Prostate gland (tissue), 2 donors: ENCODE data around the gene NAPG. TPM values are rescaled to one million over a fixed set of nuclear protein-coding genes. Genes with fewer than 3 reads are reported as not detected.

Experiments used
- DNase-seq: peaks from one replicate; pipeline ENCODE4 v3.0.0-alpha.2; 2019; ENCODE audit warnings: low spot score
- H3K27ac ChIP-seq, 2 donors: fragments of 200-600 bp; sonication (generic); 2 replicates each; pipeline ENCODE4 v1.5.1; 2017 to 2019
- H3K27me3 ChIP-seq: fragments of 200-600 bp; sonication (generic); replicated peaks from 2 replicates; pipeline ENCODE4 v1.5.1; 2019; ENCODE audit not compliant: insufficient read depth
- H3K36me3 ChIP-seq, 2 donors: fragments of 200-600 bp; sonication (generic); 1 replicate in 1 of 2; 2 replicates in 1 of 2; pipeline versions ENCODE4 v1.5.1 to v1.8.1; 2017 to 2019
- H3K4me1 ChIP-seq: fragments of 200-600 bp; sonication (generic); replicated peaks from 2 replicates; pipeline ENCODE4 v1.5.1; 2019
- H3K4me3 ChIP-seq, 2 donors: fragments of 200-600 bp; sonication (generic); 2 replicates each; pipeline ENCODE4 v1.5.1; 2017 to 2019
- H3K9me3 ChIP-seq: fragments of 200-600 bp; sonication (generic); 2 replicates; pipeline ENCODE4 v1.5.1; 2017
- CTCF ChIP-seq, 4 experiments: fragments of 200-600 bp in 2 of 4; fragments of 450-650 bp in 2 of 4; sonication (generic) in 2 of 4; IDR thresholded peaks; 1 replicate in 3 of 4; 2 replicates in 1 of 4; pipeline ENCODE4 v1.5.1; 2016 to 2019; ENCODE audit warnings: antibody characterized with exemption in 4 of 4, mild to moderate bottlenecking in 2 of 4, moderate library complexity in 2 of 4
- POLR2A ChIP-seq: fragments of 450-650 bp; IDR thresholded peaks from one replicate; pipeline ENCODE4 v1.6.1; 2016; ENCODE audit warnings: antibody characterized with exemption, mild to moderate bottlenecking
- POLR2AphosphoS5 ChIP-seq: sonication (generic); formaldehyde crosslinking; IDR thresholded peaks from one replicate; pipeline ENCODE4 v1.6.1; 2017; ENCODE audit warnings: antibody characterized with exemption
- WGBS: methylation state at CpG from one replicate; pipeline ENCODE4 v1.1.5; 2018; 5-methylcytosine and 5-hydroxymethylcytosine counted together
- intact Hi-C: fragments of 100-400 bp; cut with DNase I; formaldehyde crosslinking; loops from one replicate; pipeline ENCODE4 v1.14.2; 2022
- total RNA-seq, 2 donors: library from RNA; depleted of rRNA; stranded (reverse); fragments of >200 nt; gene quantifications; one replicate each; pipeline ENCODE4 v1.1.0, GENCODE V29; 2016

The NAPG gene
- total RNA-seq, 2 donors from 2014 or later = 23.2 to 47.5 TPM

- no peak for DNase-seq
- H3K36me3 ChIP-seq = no peaks in the 10 kb centered on the region
- H3K4me1 ChIP-seq = no peaks in the 10 kb centered on the region
- WGBS = 74% methylated on average over 12 of the region's 12 CpGs
- H3K4me3 ChIP-seq = no peak overlapping the region
- intact Hi-C loops = no loop called here
- H3K27me3 ChIP-seq = no peaks in the 10 kb centered on the region
- H3K27ac ChIP-seq = no peak overlapping the region
- TF ChIP-seq CTCF (IDR thresholded peaks at IDR 0.05) = no peak
- no peak for TF ChIP-seq POLR2A
- no peak for TF ChIP-seq POLR2AphosphoS5
- H3K9me3 ChIP-seq = no peaks in the 10 kb centered on the region
Observed at GRCh38 chr18:10579079-10579867, 53.4 kb downstream of the NAPG start.

GRCh38 chr18:10580215-10580614, 54.4 kb downstream of the NAPG start:
- intact Hi-C loops = no loop called here
- no peak for DNase-seq
- WGBS = 95% methylated on average over 4 of the region's 4 CpGs
- no peak for TF ChIP-seq POLR2A
- no peak for TF ChIP-seq POLR2AphosphoS5
- TF ChIP-seq CTCF (IDR thresholded peaks at IDR 0.05) = no peak
- Histone ChIP-seq H3K27ac (no peak overlapping the region), H3K4me3 (no peak overlapping the region), H3K9me3 (no peaks in the 10 kb centered on the region), H3K4me1 (no peaks in the 10 kb centered on the region), H3K27me3 (no peaks in the 10 kb centered on the region), H3K36me3 (no peaks in the 10 kb centered on the region)

GRCh38 chr18:10585260-10585659, 59.4 kb downstream of the NAPG start:
- Histone ChIP-seq H3K4me1 (no peaks in the 10 kb centered on the region), H3K9me3 (no peaks in the 10 kb centered on the region), H3K36me3 (no peaks in the 10 kb centered on the region), H3K27ac (no peak overlapping the region), H3K27me3 (no peaks in the 10 kb centered on the region), H3K4me3 (no peak overlapping the region)
- TF ChIP-seq POLR2AphosphoS5 (no peak), POLR2A (no peak), CTCF (IDR thresholded peaks at IDR 0.05) (no peak)
- no peak for DNase-seq
- intact Hi-C loops = no loop called here
- WGBS = 73% methylated on average over 1 of the region's 1 CpG

GRCh38 chr18:10588975-10589374, 63.1 kb downstream of the NAPG start:
- Histone ChIP-seq H3K4me1 (no peaks in the 10 kb centered on the region), H3K9me3 (no peaks in the 10 kb centered on the region), H3K27me3 (no peaks in the 10 kb centered on the region), H3K27ac (no peak overlapping the region), H3K4me3 (no peak overlapping the region), H3K36me3 (no peaks in the 10 kb centered on the region)
- TF ChIP-seq CTCF (IDR thresholded peaks at IDR 0.05) = no peak
- TF ChIP-seq POLR2A = no peak
- no peak for TF ChIP-seq POLR2AphosphoS5
- WGBS = 81% methylated on average over 30 of the region's 30 CpGs
- intact Hi-C loops = no loop called here
- DNase-seq = no peak

- TF ChIP-seq POLR2A (no peak), CTCF (IDR thresholded peaks at IDR 0.05) (no peak), POLR2AphosphoS5 (no peak)
- Histone ChIP-seq H3K9me3 (no peaks in the 10 kb centered on the region), H3K36me3 (no peaks in the 10 kb centered on the region), H3K27me3 (no peaks in the 10 kb centered on the region), H3K27ac (no peak overlapping the region), H3K4me3 (no peak overlapping the region), H3K4me1 (no peaks in the 10 kb centered on the region)
- intact Hi-C loops = no loop called here
- WGBS = 87% methylated on average over 8 of the region's 8 CpGs
- DNase-seq = no peak
Observed at GRCh38 chr18:10590412-10590811, 64.6 kb downstream of the NAPG start.
